ENCODE results near the gene CSAD.
"Not testable (repeated sequence)": the region's sequence is repeated elsewhere in the genome, so short reads cannot be mapped to it uniquely, and the experiment has no call there.

CSAD gene

DNA sequence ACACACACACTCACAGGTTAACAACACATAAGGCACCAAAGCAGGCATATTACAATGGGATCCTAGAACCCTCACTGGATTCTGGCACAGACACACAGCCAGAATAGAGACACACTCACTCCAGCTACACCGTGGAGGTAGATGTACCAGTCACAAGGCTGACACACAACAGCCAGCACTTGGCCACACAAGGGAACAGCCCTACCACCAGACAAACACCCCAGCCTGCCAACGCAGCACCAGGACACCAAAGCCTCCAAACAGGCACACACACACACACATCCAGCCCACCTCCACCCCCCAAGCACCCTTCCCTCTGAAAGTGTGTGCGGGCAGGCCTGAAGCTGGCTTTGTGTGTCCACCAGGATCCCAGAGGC is 37.2 kb upstream of the CSAD start:
- DNase-seq = no peak

DNA sequence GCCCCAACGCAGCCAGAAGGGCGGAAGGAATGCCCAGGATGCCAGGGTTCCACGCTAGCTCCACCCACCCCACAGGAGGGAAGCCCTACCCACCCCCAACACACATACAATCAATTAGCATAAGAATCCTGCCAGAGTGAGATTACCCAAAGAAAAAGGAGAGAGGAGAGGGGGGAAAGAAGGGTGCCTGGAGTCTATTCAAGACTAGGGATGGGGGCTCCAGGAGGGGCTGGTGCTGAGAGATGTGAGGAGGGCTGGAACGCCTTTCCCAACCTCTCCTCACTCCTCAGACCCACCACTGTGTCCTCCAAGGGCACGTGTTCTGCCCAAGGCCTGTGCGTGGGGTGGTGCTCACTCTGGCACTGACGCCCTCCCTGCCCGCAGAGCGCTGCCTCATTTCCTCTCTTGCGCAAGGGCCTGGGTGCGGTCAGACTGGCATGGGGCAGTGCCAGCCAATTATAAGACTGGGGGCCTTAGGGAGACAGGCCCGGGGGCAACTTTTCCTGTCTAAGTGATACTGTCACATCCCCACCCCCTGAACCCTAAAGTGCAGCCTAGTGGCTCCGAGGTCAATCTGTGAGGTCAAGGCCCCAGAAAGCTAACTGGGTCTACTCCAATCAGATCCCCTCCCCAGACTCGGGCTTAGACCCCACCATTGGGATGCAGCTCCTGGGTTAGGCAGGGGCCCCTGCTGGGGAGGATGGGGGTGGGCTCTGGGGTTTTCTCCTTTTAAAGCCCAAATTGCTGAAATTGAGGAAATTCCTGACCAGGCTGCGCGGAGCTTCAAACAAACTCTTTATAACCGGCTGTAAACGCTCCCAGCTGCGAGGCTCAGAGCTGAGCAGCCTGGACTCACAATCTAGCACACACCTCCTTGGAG is 36.6 kb upstream of the CSAD start:
- no peak for DNase-seq

DNA sequence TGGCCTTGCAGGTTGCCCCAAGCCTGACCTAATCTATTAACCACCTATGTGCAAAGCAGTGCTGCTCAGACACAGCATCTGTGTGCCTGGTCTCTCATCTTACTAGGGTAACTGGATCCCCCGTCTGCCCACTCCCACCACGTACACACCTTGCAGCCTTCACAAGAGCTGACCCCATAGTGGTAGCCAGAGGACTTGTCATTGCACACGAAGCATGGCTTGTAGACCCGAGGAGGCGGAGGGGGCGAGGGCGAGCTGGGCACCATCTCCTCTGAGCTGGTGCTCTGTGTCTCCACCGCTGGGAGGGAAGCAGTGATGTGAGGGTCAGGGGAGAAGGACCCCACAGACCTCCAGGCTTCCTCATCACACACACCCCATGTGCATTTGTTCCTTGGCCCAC is 34.8 kb upstream of the CSAD start:
- DNase-seq = no peak

DNA sequence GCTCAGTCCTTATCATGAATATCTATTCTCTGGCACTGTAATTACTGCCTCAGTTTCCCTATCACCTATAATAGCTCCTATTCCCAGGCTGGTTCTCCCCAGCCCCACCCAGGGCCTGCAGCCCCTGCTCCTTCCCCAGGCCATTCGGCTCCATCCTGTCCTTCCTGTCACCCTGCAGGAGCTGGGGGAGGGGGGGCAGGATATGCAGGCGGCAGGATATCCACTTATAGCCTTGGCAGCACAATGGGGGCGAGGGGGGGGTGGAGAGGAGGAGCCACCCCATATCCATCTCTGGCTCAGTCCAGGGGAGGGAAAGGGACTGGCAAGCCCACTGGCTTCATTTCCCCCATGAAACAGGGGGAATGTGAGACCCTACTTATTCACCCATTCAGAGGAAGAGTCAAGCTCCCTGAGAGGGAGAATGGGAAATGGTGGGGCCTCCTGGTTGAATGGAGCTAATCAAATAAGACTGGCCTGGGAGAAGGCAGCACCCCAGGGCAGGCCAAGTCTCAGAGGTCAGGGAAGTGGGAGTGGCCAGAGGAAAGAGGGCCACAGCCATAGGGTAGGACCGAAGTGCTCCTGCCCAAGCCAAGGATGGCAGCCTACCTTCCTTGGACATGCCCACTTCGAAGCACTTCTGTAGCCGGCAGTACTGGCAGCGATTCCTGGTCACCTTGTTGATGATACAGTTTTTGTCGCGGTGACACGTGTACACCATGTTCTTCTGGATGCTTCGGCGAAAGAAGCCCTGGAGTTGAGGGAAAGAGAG is 34.1 kb upstream of the CSAD start:
- DNase-seq = no peak

DNA sequence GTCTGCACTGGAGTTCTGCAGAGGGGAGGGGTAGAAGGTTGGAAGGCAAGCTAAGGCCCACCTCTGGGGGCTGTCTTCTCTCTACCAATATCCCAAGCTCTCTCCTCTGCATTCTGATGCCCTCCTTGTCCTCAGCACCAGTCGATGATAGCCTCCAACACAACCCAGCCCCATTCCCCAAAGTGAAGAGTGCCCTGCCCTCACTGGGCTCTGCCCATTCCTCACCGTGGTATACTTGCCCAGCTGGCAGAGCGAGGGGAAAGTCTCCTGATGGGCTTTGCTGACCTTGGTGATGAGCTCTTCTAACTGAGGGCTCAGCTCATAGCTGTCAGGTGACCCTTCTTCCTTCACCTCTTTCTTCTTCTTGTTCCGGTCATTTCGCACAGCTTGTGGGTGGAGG is 33.5 kb upstream of the CSAD start:
- DNase-seq = no peak

DNA sequence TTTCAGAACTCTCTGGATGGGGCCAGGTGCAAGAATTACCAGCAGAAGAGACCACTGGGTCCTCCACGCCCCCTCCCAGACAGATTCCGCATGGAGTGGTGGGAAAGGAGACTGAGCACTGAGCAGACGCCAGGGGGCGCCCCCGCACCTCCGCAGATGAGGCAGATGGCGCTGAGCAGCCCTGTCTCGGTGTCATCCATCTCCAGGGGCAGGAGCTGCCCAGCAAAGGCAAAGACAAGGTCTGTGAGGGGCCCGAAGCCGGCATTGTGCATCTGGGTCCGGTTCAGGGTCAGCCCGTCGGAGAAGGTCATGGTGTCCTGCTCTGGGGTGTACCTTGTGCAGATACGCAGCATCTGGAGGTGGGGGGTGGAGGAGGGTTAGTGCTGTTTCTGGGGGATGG is 32.6 kb upstream of the CSAD start:
- DNase-seq = peak; percentile 76 to 85

DNA sequence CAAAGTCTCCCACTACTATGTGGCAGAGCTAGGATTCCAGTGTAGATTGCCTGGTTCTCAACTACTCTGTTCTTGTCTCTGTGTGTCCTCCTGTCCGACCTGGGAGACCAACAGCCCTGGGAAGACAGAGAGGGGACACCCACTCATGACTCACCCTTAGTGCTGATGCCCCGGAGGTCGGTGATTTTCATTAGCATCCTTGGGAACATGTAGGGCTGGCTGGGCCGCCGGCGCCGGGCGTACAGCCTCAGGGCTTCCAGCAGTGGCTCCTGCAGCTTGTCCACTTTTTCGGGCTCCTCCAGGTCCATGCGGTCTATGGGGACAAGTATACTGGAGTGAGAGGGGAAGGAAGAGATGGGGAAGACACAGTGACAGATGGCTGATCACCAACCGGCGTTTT is 32.2 kb upstream of the CSAD start:
- DNase-seq = no peak

DNA sequence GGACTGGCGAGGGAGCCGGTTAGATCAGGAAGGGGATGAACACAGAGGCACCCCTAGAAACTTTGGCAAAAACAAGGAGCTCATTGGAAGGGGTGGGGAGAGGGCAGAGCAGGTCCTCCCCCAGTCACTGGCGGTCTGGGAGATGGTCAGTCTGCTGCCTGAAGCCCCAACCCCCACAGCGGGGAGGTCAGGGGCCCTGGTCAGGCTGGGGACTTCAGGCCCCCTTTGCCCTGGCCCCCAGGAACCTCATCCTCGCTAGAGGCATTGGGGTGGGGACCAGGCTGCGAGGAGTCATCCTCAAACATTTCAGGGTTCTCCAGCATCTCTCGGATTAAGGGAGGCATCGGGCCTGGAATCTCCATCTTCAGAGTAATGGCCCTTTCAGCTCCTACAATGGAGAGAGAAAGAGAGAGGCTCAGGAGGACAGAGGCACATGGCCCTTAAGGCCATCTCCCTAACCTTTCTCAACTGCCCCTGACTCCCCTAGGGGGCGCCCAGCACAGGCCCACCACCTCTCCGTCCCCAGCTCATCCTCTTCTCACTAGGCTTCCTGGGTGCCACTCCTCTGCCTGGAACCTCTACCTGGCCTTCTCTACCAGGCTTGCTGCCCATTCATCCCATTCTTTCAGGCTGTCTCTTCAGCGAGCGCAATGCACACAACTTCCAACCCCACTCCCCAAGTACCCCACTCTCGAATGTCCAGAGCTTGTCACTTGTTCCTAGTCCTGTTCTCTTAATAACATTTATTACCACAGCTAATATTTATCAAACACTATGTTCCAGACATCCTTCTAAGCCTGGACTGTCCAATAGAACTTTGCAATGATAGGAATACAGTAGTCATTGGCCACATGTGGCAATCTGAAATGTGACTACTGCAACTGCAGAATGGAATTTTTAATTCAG is 31.0 kb upstream of the CSAD start:
- DNase-seq = peak; percentile 10 to 29

DNA sequence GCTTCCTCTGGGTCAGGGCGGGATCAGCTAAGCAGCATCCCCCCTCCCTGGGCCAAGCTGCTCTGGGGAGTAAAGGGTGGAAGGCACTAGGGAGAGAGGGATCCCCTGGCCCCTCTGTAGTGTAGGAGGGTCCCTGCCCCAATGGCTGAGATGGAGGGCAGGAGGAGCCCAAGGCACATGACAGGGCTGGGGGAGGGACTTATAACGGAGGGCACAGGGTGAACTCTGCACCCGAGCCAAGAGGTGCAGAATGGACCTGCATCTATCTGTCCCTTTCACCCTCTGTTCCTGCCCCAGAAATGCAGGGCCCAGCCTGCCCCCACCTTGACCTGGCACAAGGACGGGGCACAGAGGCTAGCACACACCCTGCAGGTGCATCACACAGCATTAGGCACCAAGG is 30.1 kb upstream of the CSAD start:
- DNase-seq = no peak

DNA sequence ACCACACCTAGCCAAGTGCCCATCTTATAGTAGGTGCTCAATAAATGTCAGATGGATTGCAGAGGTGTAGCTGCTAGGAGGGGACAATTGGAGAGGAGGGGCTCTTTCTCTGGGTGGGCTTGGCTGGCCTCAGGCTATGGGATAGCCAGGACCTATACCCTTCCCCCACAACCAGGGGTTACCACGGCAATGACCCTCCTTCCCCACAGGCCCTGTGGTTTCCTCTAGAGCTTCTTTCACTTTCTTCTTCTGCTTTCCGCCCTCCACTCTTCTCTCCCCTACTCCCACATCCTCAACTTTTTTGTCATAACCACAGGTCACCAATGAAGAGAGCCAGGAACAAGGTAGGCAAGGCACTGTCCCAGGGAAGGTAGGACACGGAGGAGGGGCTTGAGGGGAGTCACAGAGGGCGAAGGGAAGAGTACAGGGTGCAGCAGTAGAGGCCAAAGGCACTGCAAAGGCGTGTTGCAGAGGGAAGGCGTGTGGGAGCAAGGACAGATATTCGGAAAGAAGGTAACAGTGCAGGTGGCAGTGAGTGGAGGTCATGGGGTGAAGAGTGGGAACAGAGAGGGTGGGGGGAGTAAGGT is 28.2 kb upstream of the CSAD start:
- DNase-seq = no peak

DNA sequence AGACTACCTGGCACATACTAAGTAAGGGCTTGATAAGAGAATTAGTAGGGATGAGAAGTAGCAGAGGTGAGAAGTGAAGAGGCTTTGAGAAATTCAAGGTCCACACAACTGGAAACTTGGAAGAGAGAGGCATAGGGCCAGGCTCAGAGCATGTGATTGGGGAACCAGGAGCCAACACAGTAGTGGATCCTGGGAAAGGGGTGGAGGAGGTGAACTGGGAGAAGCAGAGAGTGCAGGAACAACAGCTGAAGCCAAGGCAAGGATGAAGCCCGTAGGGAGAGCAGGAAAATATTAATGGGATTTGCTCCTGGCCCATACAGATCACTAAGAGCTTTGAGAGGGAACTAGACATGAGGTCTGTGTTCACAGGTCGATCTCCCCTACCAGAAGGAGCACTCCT is 27.7 kb upstream of the CSAD start:
- DNase-seq = no peak

DNA sequence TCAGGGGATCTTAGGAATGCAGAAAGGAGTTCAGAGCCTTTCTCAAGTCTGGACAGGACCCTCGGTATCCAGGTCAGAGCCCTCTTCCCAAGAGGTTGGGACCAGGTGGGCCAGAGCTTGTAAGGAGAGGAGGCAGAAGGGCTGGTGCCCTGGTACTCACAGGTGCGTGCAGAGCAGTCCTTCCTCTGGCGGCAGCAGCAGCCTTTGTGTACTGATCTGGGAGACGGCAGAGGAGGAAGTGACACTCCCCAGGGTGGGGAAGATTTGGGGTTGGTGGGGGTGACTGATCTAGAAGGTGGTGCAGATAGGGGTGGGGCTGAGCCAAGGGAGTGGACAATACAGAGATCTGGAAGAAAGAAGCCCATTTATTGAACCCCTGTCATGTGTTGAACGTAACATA is 26.3 kb upstream of the CSAD start, which contains the start of gene ITGB7:
Gene ITGB7 (minus strand): TSS at position 210 of the 400 bp plus-strand sequence. CDS start 6,808 bp downstream, outside the sequence.
- peak in 1 of 2 experiments; percentile 8 for DNase-seq

DNA sequence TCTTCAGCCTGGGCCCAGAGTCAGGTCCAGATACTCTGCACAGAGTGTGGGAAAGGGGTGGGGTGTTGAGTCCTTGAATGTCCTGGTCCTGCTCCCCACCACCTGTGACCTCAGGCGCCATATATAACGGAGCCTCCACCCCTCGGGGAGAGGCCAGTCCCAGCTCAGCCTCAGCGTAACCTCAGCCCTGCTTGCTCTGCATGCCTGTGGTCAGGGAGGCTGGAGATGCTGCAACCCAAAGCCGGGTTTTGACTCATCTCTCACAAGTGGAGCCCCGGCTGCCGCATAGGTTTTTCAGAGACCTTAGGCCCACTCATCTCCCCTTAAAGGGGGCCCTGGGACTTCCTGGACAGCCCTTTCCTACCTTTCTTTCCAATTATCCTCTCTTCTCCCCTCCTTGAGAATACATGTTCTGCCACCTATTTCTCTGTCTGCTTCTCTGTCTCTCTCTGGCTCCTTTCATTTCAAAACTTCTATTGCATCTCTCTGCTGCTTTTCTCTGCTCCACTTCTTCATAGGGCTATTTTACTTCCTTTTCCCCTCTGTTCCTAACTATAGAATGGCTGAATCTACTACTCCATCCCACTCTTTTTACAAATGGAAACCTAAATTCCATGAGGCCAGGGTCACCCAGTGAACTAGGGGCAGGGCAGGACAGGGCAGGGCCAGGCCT is 25.2 kb upstream of the CSAD start:
- no peak for DNase-seq

DNA sequence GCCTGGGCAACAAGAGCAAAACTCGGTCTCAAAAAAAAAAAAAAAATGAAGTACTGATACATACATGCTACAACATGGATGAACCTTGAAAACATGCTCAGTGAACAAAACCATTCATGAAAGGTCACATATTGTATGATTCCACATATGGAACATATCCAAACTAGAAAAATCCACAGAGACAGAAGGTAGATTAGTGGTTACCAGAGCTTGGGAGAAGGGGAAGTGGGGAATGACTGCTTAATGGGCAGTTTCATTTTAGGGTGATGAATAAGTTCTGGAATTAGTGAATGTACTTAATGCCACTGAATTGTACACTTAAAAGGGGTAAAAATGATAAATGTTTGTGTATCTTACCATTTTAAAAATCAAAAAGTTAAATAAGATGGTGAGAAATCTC is 23.6 kb upstream of the CSAD start:
- no peak for DNase-seq

DNA sequence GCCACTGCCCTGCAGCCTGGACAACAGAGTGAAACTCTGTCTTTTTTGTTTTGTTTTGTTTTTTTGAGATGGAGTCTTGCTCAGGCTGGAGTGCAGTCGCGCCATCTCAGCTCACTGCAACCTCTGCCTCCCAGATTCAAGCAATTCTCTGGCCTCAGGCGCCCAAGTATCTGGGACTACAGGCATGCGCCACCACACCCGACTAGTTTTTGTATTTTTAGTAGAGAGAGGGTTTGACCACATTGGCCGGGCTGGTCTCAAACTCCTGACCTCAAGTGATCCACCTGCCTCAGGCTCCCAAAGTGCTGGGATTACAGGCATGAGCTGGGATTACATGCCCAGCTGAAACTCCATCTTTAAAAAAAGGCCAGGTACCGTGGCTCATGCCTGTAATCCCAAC is 21.6 kb upstream of the CSAD start:
- DNase-seq = not testable (repeated sequence)

DNA sequence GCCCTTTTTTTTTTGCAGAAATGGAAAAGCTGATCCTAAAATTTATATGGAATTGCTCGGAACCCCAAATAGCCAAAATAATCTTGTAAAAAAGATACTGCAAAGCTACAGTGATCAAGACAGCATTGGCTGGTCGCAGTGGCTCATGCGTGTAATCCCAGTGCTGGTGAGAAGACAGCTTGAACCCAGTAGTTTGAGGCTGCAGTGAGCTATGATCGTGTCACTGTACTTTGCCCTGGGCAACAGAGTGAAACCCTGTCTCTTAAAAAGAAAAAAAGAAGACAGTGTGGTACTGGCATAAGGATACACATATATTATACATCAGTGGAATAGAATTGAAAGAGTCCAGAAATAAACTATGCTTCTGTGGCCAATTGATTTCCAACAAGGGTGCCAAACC is 20.9 kb upstream of the CSAD start:
- no peak for DNase-seq

DNA sequence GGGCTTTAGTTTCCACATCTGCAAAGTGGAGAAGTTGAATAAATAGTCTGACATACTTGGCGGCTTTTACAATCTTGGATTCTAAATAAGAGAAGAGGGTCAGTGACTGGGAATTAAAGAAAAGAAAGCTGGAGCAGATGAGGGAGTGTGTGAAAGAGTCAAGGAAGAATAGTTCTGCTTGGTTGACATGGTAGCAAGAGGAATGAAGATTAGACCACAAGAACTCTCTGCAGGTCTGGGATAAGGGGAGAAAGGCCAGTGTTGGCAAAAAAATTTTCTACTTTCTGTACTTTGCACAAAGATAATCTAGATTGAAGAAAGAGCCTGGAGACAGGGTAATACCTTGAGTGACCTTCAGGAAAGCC is 20.4 kb upstream of the CSAD start:
- no peak for DNase-seq

DNA sequence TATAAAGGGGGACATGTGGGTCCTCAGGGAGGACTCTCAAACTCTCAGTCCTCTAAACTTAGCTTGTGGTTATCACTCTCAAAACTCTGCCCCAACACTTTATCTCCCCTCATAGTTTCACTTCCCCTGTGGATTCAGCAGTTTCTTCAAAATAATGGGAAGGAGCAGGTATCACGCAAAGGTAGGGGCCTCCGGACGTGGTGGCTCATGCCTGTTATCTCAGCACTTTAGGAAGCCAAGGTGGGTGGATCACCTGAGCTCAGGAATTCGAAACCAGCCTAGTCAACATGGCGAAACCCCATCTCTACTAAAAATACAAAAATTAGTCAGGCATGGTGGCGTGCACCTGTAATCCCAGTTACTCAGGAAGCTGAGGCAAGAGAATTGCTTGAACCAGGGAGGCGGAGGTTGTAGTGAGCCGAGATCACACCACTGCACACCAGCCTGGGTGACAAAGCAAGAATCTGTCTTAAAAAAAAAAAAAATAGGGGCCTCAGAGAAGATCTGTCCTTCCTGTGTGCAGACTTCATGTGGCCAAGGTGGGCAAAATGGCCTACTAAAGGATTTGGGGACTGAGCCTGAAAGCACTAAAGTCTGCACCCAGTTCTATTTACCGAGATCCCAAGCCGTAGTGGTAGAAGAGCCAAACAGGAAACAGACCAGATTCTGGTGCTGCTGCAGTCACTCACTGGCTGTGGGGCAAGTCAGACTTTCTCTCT is 19.9 kb upstream of the CSAD start:
- DNase-seq = no peak

DNA sequence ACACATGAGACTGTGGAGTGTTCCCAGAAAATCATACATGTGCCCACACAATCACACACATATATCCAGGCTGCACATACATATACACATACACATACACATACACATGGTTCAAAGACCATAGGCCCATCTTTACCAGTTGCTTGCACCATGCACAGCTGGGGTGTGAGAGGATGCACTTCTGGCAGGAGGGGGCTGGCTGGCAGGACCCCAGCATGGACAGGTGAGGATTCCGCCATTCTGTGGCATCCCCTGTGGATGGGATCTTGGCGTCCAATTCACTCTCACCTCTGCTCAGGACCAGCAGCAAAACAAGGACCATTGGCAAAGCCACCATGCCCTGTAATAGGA is 19.4 kb upstream of the CSAD start:
- no peak for DNase-seq

DNA sequence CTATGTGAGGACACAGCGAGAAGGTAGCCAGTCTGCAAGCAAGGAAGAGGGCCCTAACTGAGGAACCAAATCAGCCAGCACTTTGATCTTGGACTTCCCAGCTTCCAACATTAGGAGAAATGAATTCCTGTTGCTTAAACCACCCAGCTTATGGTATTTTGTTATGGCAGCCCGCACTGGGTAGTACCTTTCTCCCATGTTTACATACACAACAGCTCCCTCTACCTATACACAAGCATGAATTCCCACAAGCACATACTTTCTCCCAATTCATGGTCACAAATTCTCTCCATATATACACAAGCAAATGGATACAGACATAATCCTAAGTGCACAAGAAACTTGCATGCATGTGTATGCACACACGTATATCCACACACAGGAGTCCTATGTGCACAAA is 19.0 kb upstream of the CSAD start:
- no peak for DNase-seq

DNA sequence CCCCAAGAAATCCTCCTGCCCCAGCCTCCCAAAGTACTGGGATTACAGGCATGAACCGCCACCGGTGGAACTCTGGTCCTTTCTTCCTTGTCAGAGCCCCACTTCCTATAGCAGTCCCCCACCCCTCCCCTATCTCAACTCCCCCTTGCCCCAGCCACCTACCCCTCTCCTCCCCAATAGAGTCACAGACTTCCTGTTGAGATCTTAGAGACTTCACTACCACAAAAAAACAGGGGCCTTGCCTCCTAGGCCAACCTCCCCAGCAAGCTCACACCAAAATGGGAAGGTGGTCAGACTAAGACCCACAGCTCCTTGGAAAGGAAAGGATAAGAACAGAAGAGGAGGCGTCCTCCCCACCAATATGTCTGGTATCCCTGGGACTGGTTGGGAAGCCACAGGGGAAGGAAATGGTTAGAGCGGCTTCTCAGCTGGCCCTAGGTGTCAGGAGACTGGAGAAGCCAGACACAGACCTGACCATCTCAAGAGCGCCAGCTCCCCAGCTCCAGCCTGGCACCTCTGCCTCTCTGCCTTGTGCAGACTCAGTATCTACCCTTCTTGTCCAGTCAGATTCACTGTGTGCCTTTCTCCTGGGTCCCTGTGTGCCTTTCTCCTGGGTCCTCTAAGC is 17.9 kb upstream of the CSAD start:
- no peak for DNase-seq

Measured in SHP77 (cell line).